ENCODE measurements around the gene PRR5L.

PRR5L gene

GRCh38 chr11:36478700-36479329 lies 182.7 kb downstream of the PRR5L start:
- Histone ChIP-seq H3K4me1 (ENCODE audit: control insufficient read depth, insufficient read depth, low read length) (no peaks in the 10 kb centered on the region), H3K9me3 (ENCODE audit: control insufficient read depth, insufficient read depth, low read depth, low read length) (no peaks in the 10 kb centered on the region), H3K27ac (ENCODE audit: extremely low read depth, low read depth, low read length) (no peak overlapping the region), H3K36me3 (ENCODE audit: control insufficient read depth in 2 of 2, insufficient read depth in 1 of 2, low read length in 2 of 2) (peaks cover 0 to 1% of the 10 kb centered on the region in 2 experiments; a peak in 2 of 3 replicates), H3K4me3 (ENCODE audit: low read depth, low read length) (no peak overlapping the region)
- ChIA-PET POLR2A (interaction anchor here (0.5 to 1.3 kb wide), 7 partner anchors 8 to 186 kb away, joined by 3 to 5 read pairs (median 4); no protein-coding TSS in a partner anchor), CTCF (interaction anchor here (0.6 to 9.4 kb wide), 40 partner anchors 9 to 1419 kb away, joined by 3 to 247 read pairs (median 4); partner anchors contain the start of genes COMMD9 and PRR5L)
- TF ChIP-seq ZNF433 (tag by site-specific recombination; IDR thresholded peaks at IDR 0.05; ENCODE audit: low read depth): no peak
- TF ChIP-seq MYNN (tag by site-specific recombination; IDR thresholded peaks at IDR 0.05; ENCODE audit: borderline replicate concordance): no peak
- no peak for TF ChIP-seq OSR2 (tag by site-specific recombination; IDR thresholded peaks at IDR 0.05)
- TF ChIP-seq SETDB1 (IDR thresholded peaks at IDR 0.05; ENCODE audit: insufficient read length, low read length): no peak
- no peak for TF ChIP-seq TCF7L2 (IDR thresholded peaks at IDR 0.05; ENCODE audit: borderline replicate concordance, low read depth, low read length)
- peak; percentile 76 for TF ChIP-seq ZNF654 (tag by site-specific recombination; IDR thresholded peaks at IDR 0.05; ENCODE audit: low read depth)
- TF ChIP-seq ZNF792 (tag by site-specific recombination; IDR thresholded peaks at IDR 0.05): no peak
- TF ChIP-seq HIC1 (tag by site-specific recombination; IDR thresholded peaks at IDR 0.05): no peak
- peak; percentile 42; the same call in 1 of the 2 replicates for TF ChIP-seq CTCF (tag by site-specific recombination; IDR thresholded peaks at IDR 0.05)
- no peak for TF ChIP-seq ZNF549 (tag by site-specific recombination; IDR thresholded peaks at IDR 0.05)
- TF ChIP-seq ZNF211 (tag by site-specific recombination; IDR thresholded peaks at IDR 0.05; ENCODE audit: low read depth): no peak
- no peak for TF ChIP-seq ZNF391 (tag by site-specific recombination; IDR thresholded peaks at IDR 0.05; ENCODE audit: borderline replicate concordance, low read depth)

- POLR2A ChIA-PET: interaction anchor here (0.6 to 0.8 kb wide), 2 partner anchors 15 to 19 kb away, joined by 4 to 5 read pairs; no protein-coding TSS in a partner anchor
- CTCF ChIA-PET: interaction anchor here (0.5 to 9.4 kb wide), 13 partner anchors 12 to 995 kb away, joined by 3 to 247 read pairs (median 4); partner anchors contain the start of genes COMMD9 and PRR5L
- TF ChIP-seq ZNF529 (tag by site-specific recombination; IDR thresholded peaks at IDR 0.05; ENCODE audit: insufficient replicate concordance): no peak
- TF ChIP-seq PRDM2 (tag by site-specific recombination; IDR thresholded peaks at IDR 0.05; ENCODE audit: borderline replicate concordance): no peak
- TF ChIP-seq ZNF175 (tag by site-specific recombination; IDR thresholded peaks at IDR 0.05): no peak
- TF ChIP-seq ZNF48 (tag by site-specific recombination; IDR thresholded peaks at IDR 0.05): no peak
- TF ChIP-seq ZNF157 (tag by site-specific recombination; IDR thresholded peaks at IDR 0.05): no peak
- TF ChIP-seq ZNF626 (tag by site-specific recombination; IDR thresholded peaks at IDR 0.05): no peak
- no peak for TF ChIP-seq ZNF174 (tag by site-specific recombination; IDR thresholded peaks at IDR 0.05)
- no peak for TF ChIP-seq ZNF513 (tag by site-specific recombination; IDR thresholded peaks at IDR 0.05)
- TF ChIP-seq ZNF639 (tag by site-specific recombination; IDR thresholded peaks at IDR 0.05): no peak
Observed at GRCh38 chr11:36480833-36481232, 184.7 kb downstream of the PRR5L start.

More at GRCh38 chr11:36480833-36481232, 184.7 kb downstream of the PRR5L start:
- Histone ChIP-seq H3K36me3 (ENCODE audit: control insufficient read depth in 2 of 2, insufficient read depth in 1 of 2, low read length in 2 of 2) (peaks cover 0 to 21% of the 10 kb centered on the region in 2 experiments; a peak in 2 of 3 replicates), H3K9me3 (ENCODE audit: control insufficient read depth, insufficient read depth, low read depth, low read length) (no peaks in the 10 kb centered on the region), H3K4me1 (ENCODE audit: control insufficient read depth, insufficient read depth, low read length) (no peaks in the 10 kb centered on the region), H3K27ac (ENCODE audit: extremely low read depth, low read depth, low read length) (no peak overlapping the region), H3K4me3 (ENCODE audit: low read depth, low read length) (no peak overlapping the region)

Data from HEK293 (cell line).